PC-3 (cell line): ENCODE measurements around the gene IFNA5. TPM values are rescaled to one million over a fixed set of nuclear protein-coding genes. Genes with fewer than 3 reads are reported as not detected.

Experiments used
- ATAC-seq: fragments of 200-7000 bp; cut with Tn5 transposase; 2 replicates; pipeline ENCODE4 v1.9.1; 2020; ENCODE audit warnings: mild to moderate bottlenecking, moderate library complexity
- BruUV-seq: library from RNA; stranded (reverse); fragments of 400-500 nt; replicated peaks from 2 replicates; lab custom pipeline; 2021; lab: Mats Ljungman, UMichigan
- CTCF ChIA-PET: fragments of 300-600 bp; sonication (Branson Sonifier 250); formaldehyde crosslinking; loops from one replicate; lab custom pipeline; 2022; ENCODE audit warnings: antibody characterized with exemption; lab: Charles Lee
- POLR2A ChIA-PET: fragments of 300-600 bp; sonication (Branson Sonifier 250); formaldehyde crosslinking; loops from one replicate; lab custom pipeline; 2022; ENCODE audit warnings: antibody characterized with exemption; ENCODE audit not compliant: unreplicated experiment; lab: Charles Lee
- DNase-seq: peaks from one replicate; pipeline ENCODE4 v3.0.0-alpha.2; 2015
- H2AFZ ChIP-seq: fragments of 300-600 bp; sonication (generic); 2 replicates; pipeline ENCODE4 v1.6.0; 2016; ENCODE audit warnings: antibody characterized with exemption, low read length
- H3F3A ChIP-seq: fragments of 300-600 bp; sonication (generic); one replicate; pipeline ENCODE4 v1.6.0; 2017; ENCODE audit warnings: antibody characterized with exemption, low read length, control low read depth, mild to moderate bottlenecking; ENCODE audit not compliant: unreplicated experiment
- H3K27ac ChIP-seq: fragments of 300-600 bp; sonication (generic); 2 replicates; pipeline ENCODE4 v1.5.1; 2016; ENCODE audit warnings: mild to moderate bottlenecking, low read length
- H3K27me3 ChIP-seq: fragments of 300-600 bp; sonication (generic); 2 replicates; pipeline ENCODE4 v1.6.1; 2016; ENCODE audit warnings: low read length, mixed read lengths
- H3K36me3 ChIP-seq: fragments of 300-600 bp; sonication (generic); 2 replicates; pipeline ENCODE4 v1.6.1; 2016; ENCODE audit warnings: low read depth, mixed run types, low read length, mixed read lengths
- H3K4me1 ChIP-seq: fragments of 300-600 bp; sonication (generic); 2 replicates; pipeline ENCODE4 v1.5.1; 2016; ENCODE audit warnings: low read length; ENCODE audit not compliant: insufficient read depth
- H3K4me2 ChIP-seq: fragments of 300-600 bp; sonication (generic); 2 replicates; pipeline ENCODE4 v1.6.0; 2016; ENCODE audit warnings: low read length
- H3K4me3 ChIP-seq: fragments of 300-600 bp; sonication (generic); 2 replicates; pipeline ENCODE4 v1.5.1; 2016; ENCODE audit warnings: mild to moderate bottlenecking, low read length, mixed read lengths
- H3K79me2 ChIP-seq: fragments of 300-600 bp; sonication (generic); 2 replicates; pipeline ENCODE4 v1.6.1; 2017; ENCODE audit warnings: low read length, mixed read lengths
- H3K9ac ChIP-seq: fragments of 300-600 bp; sonication (generic); 2 replicates; pipeline ENCODE4 v1.6.0; 2016; ENCODE audit warnings: mild to moderate bottlenecking, low read length
- H3K9me2 ChIP-seq: fragments of 300-600 bp; sonication (generic); replicated peaks from 2 replicates; pipeline ENCODE4 v1.6.1; 2016; ENCODE audit warnings: mixed run types, low read length, mixed read lengths
- H3K9me3 ChIP-seq: fragments of 300-600 bp; sonication (generic); 2 replicates; pipeline ENCODE4 v1.6.1; 2016; ENCODE audit warnings: low read length, mixed read lengths
- H4K20me1 ChIP-seq: fragments of 300-600 bp; sonication (generic); 2 replicates; pipeline ENCODE4 v1.6.1; 2016; ENCODE audit warnings: low read length, mixed read lengths
- CTCF ChIP-seq: fragments of 300-600 bp; sonication (generic); conservative IDR thresholded peaks from 2 replicates; pipeline ENCODE4 v1.5.1; 2017; ENCODE audit warnings: antibody characterized with exemption, low read depth, mild to moderate bottlenecking, low read length
- EZH2 ChIP-seq: fragments of 300-600 bp; sonication (generic); IDR thresholded peaks from one replicate; pipeline ENCODE4 v1.6.1; 2017; ENCODE audit warnings: antibody characterized with exemption, mild to moderate bottlenecking, low read length; ENCODE audit not compliant: unreplicated experiment
- EZH2phosphoT487 ChIP-seq: fragments of 300-600 bp; sonication (generic); IDR thresholded peaks from 2 replicates; pipeline ENCODE4 v1.6.1; 2018; ENCODE audit warnings: mild to moderate bottlenecking, antibody characterized with exemption, low read length, borderline replicate concordance
- intact Hi-C: fragments of 100-400 bp; cut with micrococcal nuclease; formaldehyde crosslinking; loops from 2 replicates; pipeline ENCODE4 v1.9.0; 2023
- total RNA-seq: library from RNA; depleted of rRNA; stranded (reverse); fragments of >200 nt; gene quantifications from 2 replicates; pipeline ENCODE4 v1.2.3, GENCODE V29; 2014

The IFNA5 gene
- total RNA-seq, 1 experiment from 2014 or later, result not detected

- peak; percentile 81 for DNase-seq
- peak within 1 kb of the TSS; percentile 89 for H3K27ac ChIP-seq
- no peaks in the 10 kb centered on the region for H3F3A ChIP-seq
- ATAC-seq, result peak; percentile 91
- peaks cover 51% of the 10 kb centered on the region for H3K79me2 ChIP-seq
- no peaks in the 10 kb centered on the region for H3K9me3 ChIP-seq
- H4K20me1 ChIP-seq, result peaks cover 29% of the 10 kb centered on the region; the same call in 1 of the 2 replicates
- intact Hi-C loops, result no loop called here
- TSS peak; percentile 48 for BruUV-seq
- 0 out of 2 replicates have a peak, but pooled peaks cover 3% of the 10 kb centered on the region for H3K36me3 ChIP-seq
- H3K4me1 ChIP-seq, result peaks cover 42% of the 10 kb centered on the region
- TF ChIP-seq CTCF (no peak), EZH2 (no peak), EZH2phosphoT487 (no peak)
- H3K4me2 ChIP-seq, result peak within 1 kb of the TSS; percentile 84
- peak within 1 kb of the TSS; percentile 99 for H3K9ac ChIP-seq
- peak within 1 kb of the TSS; percentile 76 for H3K4me3 ChIP-seq
- no peaks in the 10 kb centered on the region for H3K27me3 ChIP-seq
- CTCF ChIA-PET, result interaction anchor here (1.0 kb wide), 1 partner anchor 61 kb away, joined by 3 read pairs; no protein-coding TSS in a partner anchor
- peak within 1 kb of the TSS; percentile 94 for H2AFZ ChIP-seq
- no peaks in the 10 kb centered on the region for H3K9me2 ChIP-seq
- POLR2A ChIA-PET, result interaction anchor here (0.5 to 0.6 kb wide), 3 partner anchors 119 to 461 kb away, joined by 3 read pairs; no protein-coding TSS in a partner anchor
These were observed 29.9 kb upstream of the IFNA5 start, which contains the start of gene KLHL9 for GRCh38 chr9:21334701-21335632. Gene KLHL9 (minus strand): TSS chr9:21335404. CDS start chr9:21334859, 545 bp downstream.

GRCh38 chr9:21333226-21333625 lies 28.1 kb upstream of the IFNA5 start:
- intact Hi-C loops, result no loop called here
- Histone ChIP-seq H3F3A (no peaks in the 10 kb centered on the region), H4K20me1 (peaks cover 34% of the 10 kb centered on the region; the same call in 1 of the 2 replicates), H3K4me1 (peaks cover 42% of the 10 kb centered on the region), H3K27ac (no peak overlapping the region), H3K36me3 (0 out of 2 replicates have a peak, but pooled peaks cover 3% of the 10 kb centered on the region), H3K9me2 (no peaks in the 10 kb centered on the region), H3K4me2 (peak overlapping the region; percentile 84), H3K4me3 (peak overlapping the region; percentile 76), H3K27me3 (no peaks in the 10 kb centered on the region), H3K9ac (no peak overlapping the region), H3K79me2 (peaks cover 68% of the 10 kb centered on the region), H3K9me3 (no peaks in the 10 kb centered on the region), H2AFZ (no peak overlapping the region)
- POLR2A ChIA-PET, result no interaction called here
- no TSS peak for BruUV-seq
- no peak for ATAC-seq
- CTCF ChIA-PET, result interaction anchor here (0.6 kb wide), 1 partner anchor 63 kb away, joined by 3 read pairs; no protein-coding TSS in a partner anchor
- no peak for DNase-seq
- TF ChIP-seq CTCF (no peak), EZH2 (no peak)
